ENCODE results near the gene EEF2KMT. TPM values are rescaled to one million over a fixed set of nuclear protein-coding genes. Genes with fewer than 3 reads are reported as not detected.
"Not testable (repeated sequence)": the region's sequence is repeated elsewhere in the genome, so short reads cannot be mapped to it uniquely, and the experiment has no call there.

The EEF2KMT gene
- total and polyA plus RNA-seq, 9 of the 15 experiments (the other 6 are each of a cell fraction or from before 2014, with no cell fraction given), result 4.2 to 22.7 (median 12.8) TPM

- intact Hi-C loops (cut with micrococcal nuclease), result not testable (repeated sequence)
Measured at GRCh38 chr16:5099174-5099573, 1.6 kb upstream of the EEF2KMT start.

GRCh38 chr16:5098221-5099159, 895 bp upstream of the EEF2KMT start:
- intact Hi-C loops (cut with micrococcal nuclease), result not testable (repeated sequence)

More at GRCh38 chr16:5099174-5099573, 1.6 kb upstream of the EEF2KMT start:
- H3K79me2 ChIP-seq (ENCODE audit: control insufficient read depth, insufficient read depth, low read length); H3K27ac ChIP-seq (ENCODE audit: extremely low read depth, low read depth, low read length); H3K27me3 ChIP-seq (ENCODE audit: control insufficient read depth in 2 of 2, insufficient read depth in 2 of 2, low read length in 2 of 2); FAIRE-seq; H3K4me3 ChIP-seq; CTCF ChIA-PET (ENCODE audit: low intra/inter-chr PET ratio); H3K4me2 ChIP-seq (ENCODE audit: insufficient read depth, low read length); H4K20me1 ChIP-seq (replicated peaks; ENCODE audit: control insufficient read depth, insufficient read depth, low read length); H2AFZ ChIP-seq (ENCODE audit: low read depth, low read length); H3K9ac ChIP-seq (ENCODE audit: insufficient read depth in 1 of 2, low read depth in 2 of 2, low read length in 2 of 2); in situ Hi-C loops (cut with MboI); DNase-seq (ENCODE audit: extremely low read depth in 1 of 4, low spot score in 3 of 4); ATAC-seq; H3K9me3 ChIP-seq (replicated peaks; ENCODE audit: control insufficient read depth, insufficient read depth, low read depth, low read length); H3K36me3 ChIP-seq (ENCODE audit: control insufficient read depth, insufficient read depth, low read length); BruUV-seq (replicated peaks); H3K4me1 ChIP-seq (replicated peaks in 1 of 2; ENCODE audit: control insufficient read depth in 2 of 2, insufficient read depth in 2 of 2, low read length in 2 of 2); H3K9me1 ChIP-seq (ENCODE audit: control insufficient read depth, insufficient read depth, low read length): not testable (repeated sequence)
- POLR2A ChIA-PET, result interaction anchor here (1.0 to 1.2 kb wide), 2 partner anchors 15 to 67 kb away, joined by 3 read pairs; no protein-coding TSS in a partner anchor
- 17% methylated on average over 2 of the region's 4 CpGs for WGBS (ENCODE audit: insufficient coverage, low coverage, missing lambda C conversion rate)

More at GRCh38 chr16:5098221-5099159, 895 bp upstream of the EEF2KMT start:
- H3K79me2 ChIP-seq (ENCODE audit: control insufficient read depth, insufficient read depth, low read length); H3K27ac ChIP-seq (ENCODE audit: extremely low read depth, low read depth, low read length); H3K4me1 ChIP-seq (replicated peaks in 1 of 2; ENCODE audit: control insufficient read depth in 2 of 2, insufficient read depth in 2 of 2, low read length in 2 of 2); ATAC-seq; H3K27me3 ChIP-seq (ENCODE audit: control insufficient read depth in 2 of 2, insufficient read depth in 2 of 2, low read length in 2 of 2); FAIRE-seq; H3K36me3 ChIP-seq (ENCODE audit: control insufficient read depth, insufficient read depth, low read length); H3K9me3 ChIP-seq (replicated peaks; ENCODE audit: control insufficient read depth, insufficient read depth, low read depth, low read length); CTCF ChIA-PET (ENCODE audit: low intra/inter-chr PET ratio); H4K20me1 ChIP-seq (replicated peaks; ENCODE audit: control insufficient read depth, insufficient read depth, low read length); BruUV-seq (replicated peaks); H3K9me1 ChIP-seq (ENCODE audit: control insufficient read depth, insufficient read depth, low read length); in situ Hi-C loops (cut with MboI); TF ChIP-seq CREB1 (IDR thresholded peaks at IDR 0.05); MYC (CRISPR knock-in tag; IDR thresholded peaks at IDR 0.05; ENCODE audit: borderline replicate concordance, low read depth); ATF1 (CRISPR knock-in tag; IDR thresholded peaks at IDR 0.05): not testable (repeated sequence)
- DNase-seq (ENCODE audit: extremely low read depth in 1 of 4, low spot score in 3 of 4), result peak; percentile 24 to 66 (median 44)
- peak overlapping the region; percentile 52 for H3K4me2 ChIP-seq (ENCODE audit: insufficient read depth, low read length)
- H3K9ac ChIP-seq (ENCODE audit: insufficient read depth in 1 of 2, low read depth in 2 of 2, low read length in 2 of 2), result peak overlapping the region in 1 of 2 experiments; percentile 68; a peak in 3 of 4 replicates
- 2% methylated on average over 25 of the region's 67 CpGs for WGBS (ENCODE audit: insufficient coverage, low coverage, missing lambda C conversion rate)
- H2AFZ ChIP-seq (ENCODE audit: low read depth, low read length), result peak overlapping the region; percentile 66
- POLR2A ChIA-PET, result interaction anchor here (1.0 to 1.2 kb wide), 2 partner anchors 14 to 66 kb away, joined by 3 read pairs; no protein-coding TSS in a partner anchor
- peak overlapping the region; percentile 66 for H3K4me3 ChIP-seq
- TF ChIP-seq RBFOX2 (IDR thresholded peaks at IDR 0.05; ENCODE audit: low read depth, low read length) (peak; percentile 38; the same call in 1 of the 2 replicates), CREB1 (CRISPR knock-in tag; IDR thresholded peaks at IDR 0.05) (0 out of 2 replicates have a peak, but pooled peaks have one; percentile 36), PCBP1 (IDR thresholded peaks at IDR 0.05; ENCODE audit: low read depth, low read length, poor library complexity, severe bottlenecking) (peak; percentile 28), SP1 (CRISPR knock-in tag; IDR thresholded peaks at IDR 0.05) (peak; percentile 50; the same call in 1 of the 2 replicates), NRF1 (conservative IDR thresholded peaks at IDR 0.05 in 1 of 2, IDR thresholded peaks at IDR 0.05 in 1 of 2) (peak; percentile 25 to 72), ATF7 (IDR thresholded peaks at IDR 0.05) (0 out of 2 replicates have a peak, but pooled peaks have one; percentile 10), MYC (IDR thresholded peaks at IDR 0.05; ENCODE audit: low read depth, low read length) (0 out of 2 replicates have a peak, but pooled peaks have one; percentile 18), HDGF (IDR thresholded peaks at IDR 0.05) (0 out of 2 replicates have a peak, but pooled peaks have one; percentile 43), TFAP4 (CRISPR knock-in tag; IDR thresholded peaks at IDR 0.05; ENCODE audit: borderline replicate concordance) (0 out of 2 replicates have a peak, but pooled peaks have one; percentile 18), ATF1 (tag; IDR thresholded peaks at IDR 0.05) (peak; percentile 64)

Measured in K562 (cell line).